Measurements from ENCODE around the gene ADISSP. TPM values are rescaled to one million over a fixed set of nuclear protein-coding genes. Genes with fewer than 3 reads are reported as not detected.
A peak's percentile ranks its signal among the peaks of the same experiment; 100 is the strongest.

ADISSP gene
- total and polyA plus RNA-seq, 2 of the 13 experiments (the other 11 are each of a cell fraction or from before 2014, with no cell fraction given): 38.3 to 90.6 TPM

DNA sequence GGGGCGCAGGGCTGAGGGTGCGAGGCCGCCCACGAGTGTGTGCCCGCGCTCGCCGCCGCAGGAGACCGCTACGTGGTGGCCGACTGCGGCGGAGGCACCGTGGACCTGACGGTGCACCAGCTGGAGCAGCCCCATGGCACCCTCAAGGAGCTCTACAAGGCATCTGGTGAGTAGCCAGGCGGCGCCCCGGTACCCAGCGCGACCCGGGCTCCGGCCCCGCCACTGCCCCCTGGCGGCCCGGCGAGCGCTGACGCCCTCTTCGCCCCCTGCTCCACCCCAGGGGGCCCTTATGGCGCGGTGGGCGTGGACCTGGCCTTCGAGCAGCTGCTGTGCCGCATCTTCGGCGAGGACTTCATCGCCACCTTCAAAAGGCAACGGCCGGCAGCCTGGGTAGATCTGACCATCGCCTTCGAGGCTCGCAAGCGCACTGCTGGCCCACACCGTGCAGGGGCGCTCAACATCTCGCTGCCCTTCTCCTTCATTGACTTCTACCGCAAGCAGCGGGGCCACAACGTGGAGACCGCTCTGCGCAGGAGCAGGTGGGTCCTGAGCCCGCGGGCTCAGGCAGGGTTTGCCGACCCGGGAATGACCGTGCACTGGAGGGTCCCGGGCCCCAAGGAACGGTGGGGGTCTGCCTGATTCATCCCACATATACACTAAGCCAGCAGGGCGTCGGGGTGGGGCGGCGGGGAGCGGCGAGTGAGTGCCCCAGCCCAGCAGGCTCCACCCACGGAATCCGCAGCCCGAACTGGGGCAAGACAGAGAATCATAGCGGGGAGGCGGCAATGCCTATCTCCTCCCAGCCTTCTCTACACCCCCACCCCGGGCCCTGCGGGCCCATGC, 17.6 kb downstream of the ADISSP start:
- in situ Hi-C loops (cut with HindIII; ENCODE audit: extremely low pct_ligation_motif_present, low pct_unique_long_range_greater_than_20kb) (no loop called here), intact Hi-C loops (cut with micrococcal nuclease; ENCODE audit: unreplicated experiment) (loop anchor here (1.0 kb wide), 2 partner anchors 34 to 74 kb away; no protein-coding TSS in a partner anchor)
- Histone ChIP-seq H3K27ac (ENCODE audit: extremely low read length, insufficient read depth, low read length) (no peak overlapping the region), H4K20me1 (ENCODE audit: insufficient read depth, low read length) (no peaks in the 10 kb centered on the region), H3K79me2 (ENCODE audit: insufficient read depth, low read length) (no peaks in the 10 kb centered on the region), H2AFZ (ENCODE audit: low read length) (no peak overlapping the region), H3K4me3 (replicated peaks in 1 of 3; ENCODE audit: insufficient read depth in 1 of 3, low read depth in 2 of 3, low read length in 3 of 3) (peak overlapping the region; percentile 25 to 73 (median 42); a peak in 5 of 6 replicates), H3K4me2 (ENCODE audit: low read depth, low read length) (peak overlapping the region; percentile 86), H3K9me3 (ENCODE audit: low read length) (no peaks in the 10 kb centered on the region), H3K4me1 (ENCODE audit: insufficient read depth, low read length) (peaks cover 44% of the 10 kb centered on the region), H3K9ac (ENCODE audit: insufficient read depth, low read depth, low read length) (peak overlapping the region; percentile 38; the same call in 1 of the 2 replicates), H3K36me3 (replicated peaks in 1 of 2; ENCODE audit: control insufficient read depth in 1 of 2, insufficient read depth in 2 of 2, low read length in 2 of 2) (peaks cover 4 to 5% of the 10 kb centered on the region in 2 experiments; a peak in 3 of 5 replicates), H3K27me3 (ENCODE audit: control insufficient read depth in 1 of 2, insufficient read depth in 2 of 2, low read length in 2 of 2) (peaks cover 6 to 36% of the 10 kb centered on the region in 2 experiments; a peak in 4 of 5 replicates)
- FAIRE-seq (no peak), DNase-seq (ENCODE audit: low spot score) (peak; percentile 56), ATAC-seq (peak; percentile 81)
- ChIA-PET CTCF (ENCODE audit: low intra/inter-chr PET ratio, low total read pairs) (interaction anchor here (1.3 to 2.9 kb wide), 7 partner anchors 19 to 73 kb away, joined by 5 to 45 read pairs (median 9); partner anchors contain the start of genes ADISSP, AP5S1 and SPEF1), POLR2A (interaction anchor here (1.2 to 2.8 kb wide), 3 partner anchors 9 to 19 kb away, joined by 4 to 13 read pairs (median 11); partner anchors contain the start of gene ADISSP)
- BruUV-seq (replicated peaks): no TSS peak
- 39% methylated on average over 47 of the region's 72 CpGs for WGBS (ENCODE audit: low lambda C conversion rate)
- no peak; the same call in 1 of the 2 replicates for TF ChIP-seq JUND (CRISPR knock-in tag; IDR thresholded peaks at IDR 0.05)
- TF ChIP-seq TP53 (CRISPR knock-in tag; conservative IDR thresholded peaks at IDR 0.05): peak; percentile 60; the same call in 1 of the 2 replicates
- TF ChIP-seq HOXD1 (CRISPR knock-in tag; IDR thresholded peaks at IDR 0.05): peak; percentile 51; the same call in 1 of the 2 replicates
- peak; percentile 92 for TF ChIP-seq CHCHD3 (CRISPR knock-in tag; IDR thresholded peaks at IDR 0.05)
- peak; percentile 34 for TF ChIP-seq UBTF (CRISPR knock-in tag; IDR thresholded peaks at IDR 0.05)
- TF ChIP-seq KLF16 (CRISPR knock-in tag; IDR thresholded peaks at IDR 0.05): peak; percentile 58 to 71; a peak in 1 of 4 replicates
- peak; percentile 77 for TF ChIP-seq SALL2 (CRISPR knock-in tag; IDR thresholded peaks at IDR 0.05)
- peak; percentile 67; the same call in 1 of the 2 replicates for TF ChIP-seq ZNF724P (CRISPR knock-in tag; IDR thresholded peaks at IDR 0.05; ENCODE audit: borderline replicate concordance)
- peak; percentile 48; the same call in 1 of the 2 replicates for TF ChIP-seq ETV5 (CRISPR knock-in tag; IDR thresholded peaks at IDR 0.05; ENCODE audit: borderline replicate concordance)
- TF ChIP-seq, protein P1, sequence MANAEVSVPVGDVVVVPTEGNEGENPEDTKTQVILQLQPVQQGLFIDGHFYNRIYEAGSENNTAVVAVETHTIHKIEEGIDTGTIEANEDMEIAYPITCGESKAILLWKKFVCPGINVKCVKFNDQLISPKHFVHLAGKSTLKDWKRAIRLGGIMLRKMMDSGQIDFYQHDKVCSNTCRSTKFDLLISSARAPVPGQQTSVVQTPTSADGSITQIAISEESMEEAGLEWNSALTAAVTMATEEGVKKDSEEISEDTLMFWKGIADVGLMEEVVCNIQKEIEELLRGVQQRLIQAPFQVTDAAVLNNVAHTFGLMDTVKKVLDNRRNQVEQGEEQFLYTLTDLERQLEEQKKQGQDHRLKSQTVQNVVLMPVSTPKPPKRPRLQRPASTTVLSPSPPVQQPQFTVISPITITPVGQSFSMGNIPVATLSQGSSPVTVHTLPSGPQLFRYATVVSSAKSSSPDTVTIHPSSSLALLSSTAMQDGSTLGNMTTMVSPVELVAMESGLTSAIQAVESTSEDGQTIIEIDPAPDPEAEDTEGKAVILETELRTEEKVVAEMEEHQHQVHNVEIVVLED (CRISPR knock-in tag; IDR thresholded peaks at IDR 0.05; ENCODE audit: borderline replicate concordance): peak; percentile 49; the same call in 1 of the 2 replicates
- peak; percentile 72 for TF ChIP-seq HDAC1 (CRISPR knock-in tag; IDR thresholded peaks at IDR 0.05)
- TF ChIP-seq ZBTB7B (CRISPR knock-in tag; IDR thresholded peaks at IDR 0.05): peak; percentile 98
- 0 out of 2 replicates have a peak, but pooled peaks have one; percentile 84 for TF ChIP-seq ZNF44 (CRISPR knock-in tag; IDR thresholded peaks at IDR 0.05)
- peak; percentile 74 for TF ChIP-seq KDM5B (CRISPR knock-in tag; IDR thresholded peaks at IDR 0.05; ENCODE audit: borderline replicate concordance)
- TF ChIP-seq SRY (CRISPR knock-in tag; IDR thresholded peaks at IDR 0.05): peak; percentile 69; the same call in 1 of the 2 replicates
- TF ChIP-seq CBFB (CRISPR knock-in tag; IDR thresholded peaks at IDR 0.05): peak; percentile 77
- TF ChIP-seq HDAC2 (CRISPR knock-in tag; IDR thresholded peaks at IDR 0.05): peak; percentile 64
- TF ChIP-seq ZNF430 (CRISPR knock-in tag; IDR thresholded peaks at IDR 0.05): no peak
- TF ChIP-seq CEBPG (CRISPR knock-in tag; IDR thresholded peaks at IDR 0.05): 0 out of 2 replicates have a peak, but pooled peaks have one; percentile 27
- no peak for TF ChIP-seq ELF3 (CRISPR knock-in tag; IDR thresholded peaks at IDR 0.05)
- peak; percentile 35 for TF ChIP-seq CBX1 (IDR thresholded peaks at IDR 0.05; ENCODE audit: low read depth)

Data from HepG2 (cell line).